Testis (tissue), 3 donors: ENCODE results near the gene INPP5A. TPM values are rescaled to one million over a fixed set of nuclear protein-coding genes. Genes with fewer than 3 reads are reported as not detected.
"Not testable (repeated sequence)": the region's sequence is repeated elsewhere in the genome, so short reads cannot be mapped to it uniquely, and the experiment has no call there.

Experiments
- DNase-seq: peaks from one replicate; pipeline ENCODE4 v3.0.0-alpha.2; 2019
- H3K27ac ChIP-seq, 2 donors: fragments of 200-600 bp; sonication (generic); one replicate each; pipeline ENCODE4 v1.5.1; 2019
- H3K27me3 ChIP-seq: fragments of 200-600 bp; sonication (generic); one replicate; pipeline ENCODE4 v1.5.1; 2019
- H3K36me3 ChIP-seq: fragments of 200-600 bp; sonication (generic); one replicate; pipeline ENCODE4 v1.5.1; 2017; ENCODE audit warnings: low read depth; ENCODE audit errors: missing control alignments
- H3K4me1 ChIP-seq: fragments of 200-600 bp; sonication (generic); one replicate; pipeline ENCODE4 v1.5.1; 2019
- H3K4me3 ChIP-seq, 2 donors: fragments of 200-600 bp; sonication (generic); one replicate each; pipeline ENCODE4 v1.5.1; 2017 to 2019
- H3K9me3 ChIP-seq: fragments of 200-600 bp; sonication (generic); one replicate; pipeline ENCODE4 v1.5.1; 2017
- CTCF ChIP-seq, 3 experiments: fragments of 450-650 bp in 2 of 3; fragments of 200-600 bp in 1 of 3; sonication (generic) in 1 of 3; IDR thresholded peaks; one replicate each; pipeline ENCODE4 v1.5.1; 2016 to 2019; ENCODE audit warnings: antibody characterized with exemption in 3 of 3, mild to moderate bottlenecking in 2 of 3, moderate library complexity in 1 of 3
- POLR2A ChIP-seq: fragments of 450-650 bp; IDR thresholded peaks from one replicate; pipeline ENCODE4 v1.6.1; 2017; ENCODE audit warnings: antibody characterized with exemption, mild to moderate bottlenecking, moderate library complexity
- WGBS, 2 donors: methylation state at CpG; one replicate each; pipeline ENCODE4 v1.1.5; 2018; 5-methylcytosine and 5-hydroxymethylcytosine counted together
- intact Hi-C: fragments of 100-400 bp; cut with DNase I; formaldehyde crosslinking; loops from one replicate; pipeline ENCODE4 v1.15.1; 2023; ENCODE audit warnings: low total_unique reads
- polyA plus RNA-seq: library from polyadenylated mRNA; stranded (reverse); fragments of 350-450 nt; fragmentation: Illumina TruSeq; extraction: RNeasy Lipid Tissue Mini Kit (QIAGEN cat#74804); gene quantifications from one replicate; pipeline ENCODE4 v1.2.3, GENCODE V29; 2014; ENCODE audit warnings: low read depth, low replicate concordance; ENCODE audit not compliant: insufficient read depth
- total RNA-seq, 2 donors: library from RNA; depleted of rRNA; stranded (reverse); fragments of >200 nt; gene quantifications; one replicate each; pipeline ENCODE4 v1.2.3, GENCODE V29; 2016

INPP5A gene
- total and polyA plus RNA-seq, 3 donors from 2014 or later, result 54.1 to 103 (median 73.0) TPM

- no peak for DNase-seq
Observed at GRCh38 chr10:132704008-132704814, 166.6 kb downstream of the INPP5A start.

GRCh38 chr10:132704815-132705064, 167.2 kb downstream of the INPP5A start:
- DNase-seq, H3K4me3 ChIP-seq, intact Hi-C loops, H3K9me3 ChIP-seq, H3K4me1 ChIP-seq, H3K27ac ChIP-seq, H3K36me3 ChIP-seq, H3K27me3 ChIP-seq: not testable (repeated sequence)
- 89 to 90% methylated on average over 9 of the region's 9 CpGs for WGBS, 2 donors

More at GRCh38 chr10:132704008-132704814, 166.6 kb downstream of the INPP5A start:
- 94 to 97% methylated on average over 22 to 29 of the region's 29 CpGs for WGBS, 2 donors
- Histone ChIP-seq H3K4me3 (no peak overlapping the region), H3K27ac (no peak overlapping the region), H3K27me3 (no peaks in the 10 kb centered on the region), H3K4me1 (peaks cover 9% of the 10 kb centered on the region), H3K36me3 (no peaks in the 10 kb centered on the region), H3K9me3 (no peaks in the 10 kb centered on the region)
- intact Hi-C loops, result no loop called here
- TF ChIP-seq POLR2A (no peak), CTCF (IDR thresholded peaks at IDR 0.05) (no peak)

GRCh38 chr10:132705173-132705572, 167.6 kb downstream of the INPP5A start:
- Histone ChIP-seq H3K4me3 (no peak overlapping the region), H3K9me3 (no peaks in the 10 kb centered on the region), H3K36me3 (no peaks in the 10 kb centered on the region), H3K4me1 (peaks cover 7% of the 10 kb centered on the region), H3K27me3 (no peaks in the 10 kb centered on the region), H3K27ac (no peak overlapping the region)
- intact Hi-C loops, result no loop called here
- DNase-seq, result no peak
- 95 to 97% methylated on average over 12 to 15 of the region's 15 CpGs for WGBS, 2 donors
- no peak for TF ChIP-seq CTCF (IDR thresholded peaks at IDR 0.05)
- no peak for TF ChIP-seq POLR2A

GRCh38 chr10:132705943-132706342, 168.4 kb downstream of the INPP5A start:
- TF ChIP-seq POLR2A (no peak), CTCF (IDR thresholded peaks at IDR 0.05) (no peak)
- intact Hi-C loops, result no loop called here
- Histone ChIP-seq H3K9me3 (no peaks in the 10 kb centered on the region), H3K27ac (no peak overlapping the region), H3K4me3 (no peak overlapping the region), H3K4me1 (no peaks in the 10 kb centered on the region), H3K27me3 (no peaks in the 10 kb centered on the region), H3K36me3 (no peaks in the 10 kb centered on the region)
- 92 to 94% methylated on average over 1 of the region's 1 CpG for WGBS, 2 donors
- DNase-seq, result no peak

GRCh38 chr10:132706701-132707100, 169.1 kb downstream of the INPP5A start:
- H3K4me1 ChIP-seq, result no peaks in the 10 kb centered on the region
- WGBS, 2 donors, result 91 to 92% methylated on average over 11 of the region's 11 CpGs
- H3K27me3 ChIP-seq, result no peaks in the 10 kb centered on the region
- intact Hi-C loops, result no loop called here
- H3K4me3 ChIP-seq, result no peak overlapping the region
- DNase-seq, result no peak
- no peak overlapping the region for H3K27ac ChIP-seq
- H3K9me3 ChIP-seq, result no peaks in the 10 kb centered on the region
- no peak for TF ChIP-seq POLR2A
- TF ChIP-seq CTCF (IDR thresholded peaks at IDR 0.05), result no peak
- H3K36me3 ChIP-seq, result no peaks in the 10 kb centered on the region
